Measurements from ENCODE around the gene DESI2.
"Not testable (repeated sequence)": the region's sequence is repeated elsewhere in the genome, so short reads cannot be mapped to it uniquely, and the experiment has no call there.

The DESI2 gene

DNA sequence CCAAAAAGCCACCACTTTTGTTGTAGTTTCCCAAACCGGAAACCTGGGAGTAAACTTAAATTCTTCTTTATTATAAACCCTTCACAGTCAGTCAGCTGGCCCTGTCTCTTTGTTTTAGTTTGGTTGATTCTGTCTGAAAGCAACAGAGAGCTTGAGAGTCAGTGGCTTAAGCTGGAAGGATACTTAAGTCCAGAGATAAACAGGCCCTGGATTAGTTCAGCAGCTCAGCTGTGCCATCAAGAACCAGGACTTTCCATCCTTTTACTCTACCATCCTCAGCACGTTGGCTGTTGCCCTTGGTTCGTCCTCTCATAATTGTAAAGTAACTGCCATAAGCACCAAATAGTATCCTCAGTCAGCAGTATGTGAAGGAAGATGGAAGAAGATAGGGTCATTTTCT is 4.5 kb downstream of the DESI2 start:
- Histone ChIP-seq H3K27me3 (ENCODE audit: low read depth, low read length) (no peaks in the 10 kb centered on the region), H3K36me3 (ENCODE audit: control insufficient read depth in 1 of 2, insufficient read depth in 2 of 2, low read length in 2 of 2) (no peaks in the 10 kb centered on the region), H3K4me3 (ENCODE audit: low read depth in 1 of 2, low read length in 2 of 2) (no peak overlapping the region), H3K27ac (ENCODE audit: low read length) (no peak overlapping the region), H3K4me1 (ENCODE audit: control insufficient read depth in 1 of 2, insufficient read depth in 2 of 2, low read length in 2 of 2) (peaks cover 5 to 21% of the 10 kb centered on the region in 2 donors), H3K9me3 (ENCODE audit: control insufficient read depth in 1 of 2, low read length in 2 of 2) (no peaks in the 10 kb centered on the region)

DNA sequence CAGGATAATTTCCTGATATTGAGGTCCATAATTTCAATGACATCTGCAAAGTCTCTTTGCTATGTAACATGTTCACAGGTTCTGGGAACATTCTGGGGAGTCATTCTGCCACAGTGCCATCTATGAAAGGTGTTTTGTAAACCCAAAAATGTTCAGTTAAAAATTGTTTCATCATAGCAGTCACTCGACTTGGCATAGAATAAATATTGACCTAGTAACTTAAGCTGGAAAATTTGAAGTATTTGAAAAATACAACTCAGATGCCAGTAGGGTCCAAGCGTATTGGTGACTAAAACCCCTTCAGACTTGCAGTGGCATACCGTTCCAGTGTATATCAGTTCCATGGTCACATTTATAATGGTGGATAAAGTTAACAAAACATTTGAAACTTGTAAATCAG is 6.8 kb downstream of the DESI2 start:
- H3K36me3 ChIP-seq (ENCODE audit: control insufficient read depth in 1 of 2, insufficient read depth in 2 of 2, low read length in 2 of 2): no peaks in the 10 kb centered on the region
- H3K27me3 ChIP-seq (ENCODE audit: low read depth, low read length): no peaks in the 10 kb centered on the region
- peaks cover 5 to 16% of the 10 kb centered on the region in 2 donors for H3K4me1 ChIP-seq (ENCODE audit: control insufficient read depth in 1 of 2, insufficient read depth in 2 of 2, low read length in 2 of 2)
- no peaks in the 10 kb centered on the region for H3K9me3 ChIP-seq (ENCODE audit: control insufficient read depth in 1 of 2, low read length in 2 of 2)
- no peak overlapping the region for H3K27ac ChIP-seq (ENCODE audit: low read length)
- H3K4me3 ChIP-seq (ENCODE audit: low read depth in 1 of 2, low read length in 2 of 2): no peak overlapping the region

DNA sequence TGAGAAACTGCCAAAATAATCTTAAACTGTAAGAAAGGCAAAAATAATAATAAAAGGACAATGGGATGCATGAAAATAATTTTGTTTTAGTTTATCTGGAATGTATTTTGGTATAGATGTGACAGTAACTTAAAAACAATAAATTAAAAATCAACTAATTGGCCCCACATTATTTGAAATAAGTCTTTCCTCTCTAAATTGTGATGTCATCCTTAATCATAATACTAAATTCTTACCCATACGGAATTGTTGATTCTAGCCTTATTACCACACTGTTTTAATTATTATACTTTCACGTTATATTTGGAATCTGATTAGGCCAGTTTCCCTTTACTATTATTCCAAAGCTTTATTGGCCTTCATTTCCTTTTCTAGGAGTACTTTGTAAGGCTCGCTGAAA is 7.7 kb downstream of the DESI2 start:
- Histone ChIP-seq H3K36me3 (ENCODE audit: control insufficient read depth in 1 of 2, insufficient read depth in 2 of 2, low read length in 2 of 2) (no peaks in the 10 kb centered on the region), H3K4me3 (ENCODE audit: low read depth in 1 of 2, low read length in 2 of 2) (no peak overlapping the region), H3K27me3 (ENCODE audit: low read depth, low read length) (no peaks in the 10 kb centered on the region), H3K9me3 (ENCODE audit: control insufficient read depth in 1 of 2, low read length in 2 of 2) (no peaks in the 10 kb centered on the region), H3K4me1 (ENCODE audit: control insufficient read depth in 1 of 2, insufficient read depth in 2 of 2, low read length in 2 of 2) (peaks cover 5 to 15% of the 10 kb centered on the region in 2 donors), H3K27ac (ENCODE audit: low read length) (no peak overlapping the region)

DNA sequence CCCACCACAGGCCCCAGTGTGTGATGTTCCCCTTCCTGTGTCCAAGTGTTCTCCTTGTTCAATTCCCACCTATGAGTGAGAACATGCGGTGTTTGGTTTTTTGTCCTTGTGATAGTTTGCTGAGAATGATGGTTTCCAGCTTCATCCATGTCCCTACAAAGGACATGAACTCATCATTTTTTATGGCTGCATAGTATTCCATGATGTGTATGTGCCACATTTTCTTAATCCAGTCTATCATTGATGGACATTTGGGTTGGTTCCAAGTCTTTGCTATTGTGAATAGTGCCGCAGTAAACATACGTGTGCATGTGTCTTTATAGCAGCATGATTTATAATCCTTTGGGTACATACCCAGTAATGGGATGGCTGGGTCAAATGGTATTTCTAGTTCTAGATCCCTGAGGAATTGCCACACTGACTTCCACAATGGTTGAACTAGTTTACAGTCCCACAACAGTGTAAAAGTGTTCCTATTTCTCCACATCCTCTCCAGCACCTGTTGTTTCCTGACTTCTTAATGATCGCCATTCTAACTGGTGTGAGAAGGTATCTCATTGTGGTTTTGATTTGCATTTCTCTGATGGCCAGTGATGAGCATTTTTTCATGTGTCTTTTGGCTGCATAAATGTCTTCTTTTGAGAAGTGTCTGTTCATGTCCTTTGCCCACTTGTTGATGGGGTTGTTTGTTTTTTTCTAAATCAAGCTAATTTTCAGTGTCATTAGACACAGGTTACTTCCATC is 8.8 kb downstream of the DESI2 start:
- H3K9me3 ChIP-seq (ENCODE audit: control insufficient read depth in 1 of 2, low read length in 2 of 2); H3K4me3 ChIP-seq (ENCODE audit: low read depth in 1 of 2, low read length in 2 of 2); H3K36me3 ChIP-seq (ENCODE audit: control insufficient read depth in 1 of 2, insufficient read depth in 2 of 2, low read length in 2 of 2); H3K27me3 ChIP-seq (ENCODE audit: low read depth, low read length); H3K27ac ChIP-seq (ENCODE audit: low read length): not testable (repeated sequence)
- H3K4me1 ChIP-seq (ENCODE audit: control insufficient read depth in 1 of 2, insufficient read depth in 2 of 2, low read length in 2 of 2): peaks cover 0 to 12% of the 10 kb centered on the region in 2 donors

DNA sequence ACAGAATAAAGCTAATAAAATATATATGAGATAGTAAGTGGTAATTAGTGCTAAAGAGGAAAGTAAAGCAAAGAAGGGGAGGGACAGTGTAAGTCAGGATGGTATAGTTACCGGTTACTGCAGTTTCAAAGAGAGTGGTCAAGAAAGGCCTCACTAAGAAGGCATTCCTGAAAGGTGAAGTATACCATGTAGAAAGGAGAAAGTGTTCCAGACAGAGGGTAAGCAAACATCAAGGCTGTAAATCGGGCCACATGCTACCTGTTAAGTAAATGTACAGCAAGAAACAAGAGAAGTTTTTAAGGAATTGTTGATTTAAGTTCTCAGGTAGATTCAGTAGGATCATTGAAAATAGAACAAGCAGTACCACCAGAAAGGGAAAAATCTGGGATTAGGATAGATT is 9.7 kb downstream of the DESI2 start:
- no peak overlapping the region for H3K27ac ChIP-seq (ENCODE audit: low read length)
- H3K4me3 ChIP-seq (ENCODE audit: low read depth in 1 of 2, low read length in 2 of 2): no peak overlapping the region
- no peaks in the 10 kb centered on the region for H3K27me3 ChIP-seq (ENCODE audit: low read depth, low read length)
- no peaks in the 10 kb centered on the region for H3K9me3 ChIP-seq (ENCODE audit: control insufficient read depth in 1 of 2, low read length in 2 of 2)
- peaks cover 0 to 12% of the 10 kb centered on the region in 2 donors for H3K4me1 ChIP-seq (ENCODE audit: control insufficient read depth in 1 of 2, insufficient read depth in 2 of 2, low read length in 2 of 2)
- H3K36me3 ChIP-seq (ENCODE audit: control insufficient read depth in 1 of 2, insufficient read depth in 2 of 2, low read length in 2 of 2): no peaks in the 10 kb centered on the region

DNA sequence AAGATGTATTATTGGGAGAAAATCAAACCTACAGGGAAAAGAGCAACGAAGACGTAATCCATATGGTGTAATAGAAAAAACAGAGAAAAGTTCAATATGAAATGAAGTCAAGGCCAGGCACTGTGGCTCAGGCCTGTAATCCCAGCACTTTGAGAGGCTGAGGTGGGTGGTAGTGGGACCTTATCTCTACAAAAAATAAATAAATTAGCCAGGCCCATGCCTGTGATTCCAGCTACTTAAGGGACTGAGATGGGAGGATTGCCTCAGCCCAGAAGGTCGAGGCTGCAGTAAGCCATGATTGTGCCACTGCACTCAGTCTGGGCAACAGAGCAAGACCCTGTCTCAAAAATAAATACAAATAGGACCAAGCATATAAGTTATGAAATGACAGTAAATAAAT is 11.4 kb downstream of the DESI2 start:
- Histone ChIP-seq H3K4me3 (ENCODE audit: low read depth in 1 of 2, low read length in 2 of 2) (no peak overlapping the region), H3K36me3 (ENCODE audit: control insufficient read depth in 1 of 2, insufficient read depth in 2 of 2, low read length in 2 of 2) (no peaks in the 10 kb centered on the region), H3K27ac (ENCODE audit: low read length) (no peak overlapping the region), H3K9me3 (ENCODE audit: control insufficient read depth in 1 of 2, low read length in 2 of 2) (no peaks in the 10 kb centered on the region), H3K27me3 (ENCODE audit: low read depth, low read length) (no peaks in the 10 kb centered on the region), H3K4me1 (ENCODE audit: control insufficient read depth in 1 of 2, insufficient read depth in 2 of 2, low read length in 2 of 2) (peaks cover 0 to 12% of the 10 kb centered on the region in 2 donors)

DNA sequence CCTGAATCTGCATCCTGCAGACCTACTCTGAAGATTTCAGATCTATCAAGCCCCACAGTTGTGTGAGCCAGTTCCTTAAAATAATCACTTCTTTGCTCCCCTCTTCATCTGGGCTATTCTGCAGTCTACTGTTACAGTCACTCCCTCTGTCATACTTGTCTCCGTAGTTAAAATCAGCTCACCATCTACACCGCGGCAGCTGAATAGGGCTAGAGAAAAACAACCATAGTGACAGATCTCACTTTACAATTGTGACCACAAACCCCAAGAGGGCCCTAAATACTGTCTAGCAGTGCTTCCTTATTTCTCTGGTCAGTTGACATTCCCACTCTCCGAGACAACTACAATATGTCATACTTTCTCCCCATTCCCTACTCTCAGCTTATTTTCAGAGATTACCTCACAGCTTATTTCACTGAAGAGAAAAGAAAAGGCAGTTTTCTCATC is 12.9 kb downstream of the DESI2 start:
- Histone ChIP-seq H3K36me3 (ENCODE audit: control insufficient read depth in 1 of 2, insufficient read depth in 2 of 2, low read length in 2 of 2) (no peaks in the 10 kb centered on the region), H3K4me1 (ENCODE audit: control insufficient read depth in 1 of 2, insufficient read depth in 2 of 2, low read length in 2 of 2) (peaks cover 0 to 7% of the 10 kb centered on the region in 2 donors), H3K4me3 (ENCODE audit: low read depth in 1 of 2, low read length in 2 of 2) (no peak overlapping the region), H3K27ac (ENCODE audit: low read length) (no peak overlapping the region), H3K9me3 (ENCODE audit: control insufficient read depth in 1 of 2, low read length in 2 of 2) (no peaks in the 10 kb centered on the region), H3K27me3 (ENCODE audit: low read depth, low read length) (no peaks in the 10 kb centered on the region)

DNA sequence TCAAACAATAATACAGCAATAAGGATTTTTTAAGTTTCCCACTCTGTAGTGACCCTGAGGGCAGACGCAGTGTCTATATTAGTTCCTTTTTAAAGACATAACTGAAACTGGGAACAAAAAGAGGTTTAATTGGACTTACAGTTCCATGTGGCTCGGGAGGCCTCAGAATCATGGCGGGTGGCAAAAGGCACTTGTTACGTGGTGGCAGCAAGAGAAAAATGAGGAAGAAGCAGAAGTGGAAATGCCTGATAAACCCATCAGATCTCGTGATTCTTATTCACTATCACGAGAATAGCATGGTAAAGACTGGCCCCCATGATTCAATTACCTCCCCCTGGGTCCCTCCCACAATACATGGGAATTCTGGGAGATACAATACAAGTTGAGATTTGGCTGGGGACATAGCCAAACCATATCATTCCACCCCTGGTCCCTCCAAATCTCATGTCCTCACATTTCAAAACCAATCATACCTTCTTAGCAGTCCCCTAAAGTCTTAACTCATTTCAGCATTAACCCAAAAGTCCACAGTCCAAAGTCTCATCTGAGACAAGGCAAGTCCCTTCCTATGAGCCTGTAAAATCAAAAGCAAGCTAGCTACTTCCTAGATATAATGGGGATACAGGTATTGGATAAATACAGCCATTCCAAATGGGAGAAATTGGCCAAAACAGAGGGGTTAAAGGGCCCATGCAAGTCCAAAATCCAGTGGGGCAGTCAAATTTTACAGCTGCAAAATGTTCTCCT is 13.9 kb downstream of the DESI2 start:
- not testable (repeated sequence) for H3K4me1 ChIP-seq (ENCODE audit: control insufficient read depth in 1 of 2, insufficient read depth in 2 of 2, low read length in 2 of 2); H3K27me3 ChIP-seq (ENCODE audit: low read depth, low read length); H3K4me3 ChIP-seq (ENCODE audit: low read depth in 1 of 2, low read length in 2 of 2); H3K36me3 ChIP-seq (ENCODE audit: control insufficient read depth in 1 of 2, insufficient read depth in 2 of 2, low read length in 2 of 2); H3K9me3 ChIP-seq (ENCODE audit: control insufficient read depth in 1 of 2, low read length in 2 of 2); H3K27ac ChIP-seq (ENCODE audit: low read length)

DNA sequence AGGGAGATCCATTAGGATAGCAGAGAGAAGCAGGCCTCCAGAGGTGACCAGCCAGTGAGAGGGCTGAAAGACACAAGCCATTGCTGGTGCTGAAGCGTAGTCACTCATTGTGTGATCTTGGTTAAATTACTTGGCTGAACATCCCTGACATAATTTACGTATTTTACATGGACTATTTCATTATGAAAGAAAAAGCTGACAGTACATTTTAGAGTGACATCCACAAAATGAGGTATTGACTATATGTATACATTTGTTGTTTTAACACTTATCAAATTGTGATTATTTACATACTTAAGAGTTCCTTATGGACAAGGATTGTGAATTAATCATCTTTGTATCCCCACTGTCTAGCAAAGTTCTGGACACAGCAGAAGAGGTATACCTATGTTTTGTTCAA is 14.9 kb downstream of the DESI2 start:
- H3K36me3 ChIP-seq (ENCODE audit: control insufficient read depth in 1 of 2, insufficient read depth in 2 of 2, low read length in 2 of 2): no peaks in the 10 kb centered on the region
- H3K27me3 ChIP-seq (ENCODE audit: low read depth, low read length): no peaks in the 10 kb centered on the region
- H3K9me3 ChIP-seq (ENCODE audit: control insufficient read depth in 1 of 2, low read length in 2 of 2): no peaks in the 10 kb centered on the region
- H3K4me3 ChIP-seq (ENCODE audit: low read depth in 1 of 2, low read length in 2 of 2): no peak overlapping the region
- H3K27ac ChIP-seq (ENCODE audit: low read length): no peak overlapping the region
- H3K4me1 ChIP-seq (ENCODE audit: control insufficient read depth in 1 of 2, insufficient read depth in 2 of 2, low read length in 2 of 2): peaks cover 0 to 7% of the 10 kb centered on the region in 2 donors

DNA sequence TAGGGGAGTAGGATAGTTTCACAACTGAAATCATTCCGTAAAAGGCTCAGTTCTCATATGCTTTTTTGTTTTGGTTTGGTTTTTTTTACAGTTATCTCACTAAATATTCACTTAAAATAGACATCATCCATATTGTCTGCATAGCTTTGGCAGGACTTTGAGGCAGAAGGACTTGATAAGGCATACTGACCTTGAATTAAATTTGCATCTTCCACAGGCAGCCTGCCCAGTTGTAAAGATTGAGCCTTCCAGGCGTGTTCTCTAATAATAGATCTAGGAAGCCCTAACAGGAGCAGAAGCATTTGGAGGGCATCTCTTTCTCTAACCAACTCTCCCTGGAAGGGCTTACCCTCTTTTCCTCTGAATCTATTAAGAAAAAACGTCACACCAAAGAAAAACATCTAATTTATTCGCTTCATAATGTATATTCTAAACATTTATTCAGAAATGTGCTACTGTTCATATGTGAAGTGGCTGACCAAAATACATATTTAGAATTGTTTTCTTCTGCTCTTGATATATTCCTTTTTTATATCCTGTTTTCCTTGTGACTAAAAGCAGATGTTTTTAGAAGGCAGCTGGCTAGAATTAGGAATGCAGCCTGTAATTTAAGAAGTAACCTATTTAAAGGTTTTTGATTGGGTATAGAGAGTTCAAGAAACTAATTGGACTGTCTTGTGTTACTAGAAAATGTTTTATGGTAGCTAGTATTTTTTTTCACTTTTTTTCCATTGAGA is 20.2 kb downstream of the DESI2 start:
- no peaks in the 10 kb centered on the region for H3K27me3 ChIP-seq (ENCODE audit: low read depth, low read length)
- no peaks in the 10 kb centered on the region for H3K36me3 ChIP-seq (ENCODE audit: control insufficient read depth in 1 of 2, insufficient read depth in 2 of 2, low read length in 2 of 2)
- H3K9me3 ChIP-seq (ENCODE audit: control insufficient read depth in 1 of 2, low read length in 2 of 2): no peaks in the 10 kb centered on the region
- H3K27ac ChIP-seq (ENCODE audit: low read length): peak overlapping the region; percentile 1
- H3K4me3 ChIP-seq (ENCODE audit: low read depth in 1 of 2, low read length in 2 of 2): no peak overlapping the region
- H3K4me1 ChIP-seq (ENCODE audit: control insufficient read depth in 1 of 2, insufficient read depth in 2 of 2, low read length in 2 of 2): peaks cover 0 to 10% of the 10 kb centered on the region in 2 donors

DNA sequence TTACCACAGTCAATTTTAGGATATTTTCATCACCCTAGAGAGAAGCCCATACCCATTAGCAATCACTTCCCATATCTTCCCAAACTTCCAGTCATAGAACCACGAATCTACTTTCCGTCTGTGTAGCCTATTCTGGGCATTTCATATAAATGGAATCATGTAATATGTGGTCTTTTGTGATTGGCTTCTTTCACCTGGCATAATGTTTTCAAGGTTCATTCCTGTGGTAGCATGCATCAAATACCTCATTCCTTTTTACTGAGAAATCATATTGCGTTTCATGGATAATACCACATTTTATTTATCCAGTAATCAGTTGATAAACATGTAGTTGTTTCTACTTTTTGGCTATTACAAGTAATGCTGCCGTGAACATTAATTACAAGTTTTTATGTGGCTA is 21.5 kb downstream of the DESI2 start:
- H3K4me1 ChIP-seq (ENCODE audit: control insufficient read depth in 1 of 2, insufficient read depth in 2 of 2, low read length in 2 of 2): peaks cover 4 to 23% of the 10 kb centered on the region in 2 donors
- no peak overlapping the region for H3K4me3 ChIP-seq (ENCODE audit: low read depth in 1 of 2, low read length in 2 of 2)
- H3K27me3 ChIP-seq (ENCODE audit: low read depth, low read length): no peaks in the 10 kb centered on the region

More for the DNA sequence above, 21.5 kb downstream of the DESI2 start:
- Histone ChIP-seq H3K27ac (ENCODE audit: low read length) (no peak overlapping the region), H3K36me3 (ENCODE audit: control insufficient read depth in 1 of 2, insufficient read depth in 2 of 2, low read length in 2 of 2) (no peaks in the 10 kb centered on the region), H3K9me3 (ENCODE audit: control insufficient read depth in 1 of 2, low read length in 2 of 2) (no peaks in the 10 kb centered on the region)
